ENCODE results near the gene CD40.

- TF ChIP-seq POLR2A (IDR thresholded peaks at IDR 0.05; ENCODE audit: low read length): no peak
- TF ChIP-seq GATA1 (IDR thresholded peaks at IDR 0.05; ENCODE audit: low read depth, low read length): no peak
Measured at GRCh38 chr20:46129955-46130481, 11.9 kb downstream of the CD40 start.
